ENCODE measurements around the gene SLCO3A1.
"Not testable (repeated sequence)": the region's sequence is repeated elsewhere in the genome, so short reads cannot be mapped to it uniquely, and the experiment has no call there.

Gene SLCO3A1

GRCh38 chr15:91956026-91956723 is 102.7 kb downstream of the SLCO3A1 start:
- TF ChIP-seq, protein P1, sequence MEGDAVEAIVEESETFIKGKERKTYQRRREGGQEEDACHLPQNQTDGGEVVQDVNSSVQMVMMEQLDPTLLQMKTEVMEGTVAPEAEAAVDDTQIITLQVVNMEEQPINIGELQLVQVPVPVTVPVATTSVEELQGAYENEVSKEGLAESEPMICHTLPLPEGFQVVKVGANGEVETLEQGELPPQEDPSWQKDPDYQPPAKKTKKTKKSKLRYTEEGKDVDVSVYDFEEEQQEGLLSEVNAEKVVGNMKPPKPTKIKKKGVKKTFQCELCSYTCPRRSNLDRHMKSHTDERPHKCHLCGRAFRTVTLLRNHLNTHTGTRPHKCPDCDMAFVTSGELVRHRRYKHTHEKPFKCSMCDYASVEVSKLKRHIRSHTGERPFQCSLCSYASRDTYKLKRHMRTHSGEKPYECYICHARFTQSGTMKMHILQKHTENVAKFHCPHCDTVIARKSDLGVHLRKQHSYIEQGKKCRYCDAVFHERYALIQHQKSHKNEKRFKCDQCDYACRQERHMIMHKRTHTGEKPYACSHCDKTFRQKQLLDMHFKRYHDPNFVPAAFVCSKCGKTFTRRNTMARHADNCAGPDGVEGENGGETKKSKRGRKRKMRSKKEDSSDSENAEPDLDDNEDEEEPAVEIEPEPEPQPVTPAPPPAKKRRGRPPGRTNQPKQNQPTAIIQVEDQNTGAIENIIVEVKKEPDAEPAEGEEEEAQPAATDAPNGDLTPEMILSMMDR (IDR thresholded peaks at IDR 0.05; ENCODE audit: low read depth, low read length), result no peak
- H3K4me3 ChIP-seq (ENCODE audit: low read depth, low read length), result no peak overlapping the region
- peaks cover 44% of the 10 kb centered on the region for H3K27me3 ChIP-seq (ENCODE audit: insufficient read depth, low read depth, severe bottlenecking)
- no peak overlapping the region for H3K27ac ChIP-seq
- no peak for DNase-seq
- no peaks in the 10 kb centered on the region for H3K9me3 ChIP-seq (ENCODE audit: severe bottlenecking)
- no peaks in the 10 kb centered on the region for H3K36me3 ChIP-seq

DNA sequence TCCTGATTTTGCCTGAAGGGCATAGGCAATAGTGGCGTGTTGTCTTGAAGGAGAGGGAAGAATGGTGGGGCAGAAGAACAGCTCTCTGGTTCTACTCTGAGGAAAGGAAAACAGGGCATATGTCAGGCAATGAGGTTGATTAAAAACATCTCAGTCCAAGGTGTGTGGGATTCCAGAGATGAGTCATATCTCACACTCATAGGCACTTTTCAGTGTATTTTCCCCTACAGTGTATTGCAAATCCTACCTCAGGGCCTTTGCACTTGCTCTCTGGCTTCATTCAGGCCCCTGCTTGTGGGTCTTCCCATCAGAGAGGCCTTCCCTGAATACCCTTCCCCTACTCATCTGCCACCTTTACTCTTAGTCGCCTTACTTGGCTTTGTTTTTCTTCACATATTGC is 107.8 kb downstream of the SLCO3A1 start:
- Histone ChIP-seq H3K9me3 (ENCODE audit: severe bottlenecking) (no peaks in the 10 kb centered on the region), H3K4me3 (ENCODE audit: low read depth, low read length) (no peak overlapping the region), H3K27ac (no peak overlapping the region), H3K27me3 (ENCODE audit: insufficient read depth, low read depth, severe bottlenecking) (peaks cover 26% of the 10 kb centered on the region), H3K36me3 (no peaks in the 10 kb centered on the region)
- no peak for DNase-seq
- TF ChIP-seq, protein P1 (IDR thresholded peaks at IDR 0.05; ENCODE audit: low read depth, low read length), result no peak

- H3K9me3 ChIP-seq (ENCODE audit: severe bottlenecking); H3K36me3 ChIP-seq; H3K4me3 ChIP-seq (ENCODE audit: low read depth, low read length); DNase-seq; H3K27ac ChIP-seq: not testable (repeated sequence)
- H3K27me3 ChIP-seq (ENCODE audit: insufficient read depth, low read depth, severe bottlenecking), result peaks cover 45% of the 10 kb centered on the region
These were observed 110.2 kb downstream of the SLCO3A1 start for GRCh38 chr15:91963747-91964146.

DNA sequence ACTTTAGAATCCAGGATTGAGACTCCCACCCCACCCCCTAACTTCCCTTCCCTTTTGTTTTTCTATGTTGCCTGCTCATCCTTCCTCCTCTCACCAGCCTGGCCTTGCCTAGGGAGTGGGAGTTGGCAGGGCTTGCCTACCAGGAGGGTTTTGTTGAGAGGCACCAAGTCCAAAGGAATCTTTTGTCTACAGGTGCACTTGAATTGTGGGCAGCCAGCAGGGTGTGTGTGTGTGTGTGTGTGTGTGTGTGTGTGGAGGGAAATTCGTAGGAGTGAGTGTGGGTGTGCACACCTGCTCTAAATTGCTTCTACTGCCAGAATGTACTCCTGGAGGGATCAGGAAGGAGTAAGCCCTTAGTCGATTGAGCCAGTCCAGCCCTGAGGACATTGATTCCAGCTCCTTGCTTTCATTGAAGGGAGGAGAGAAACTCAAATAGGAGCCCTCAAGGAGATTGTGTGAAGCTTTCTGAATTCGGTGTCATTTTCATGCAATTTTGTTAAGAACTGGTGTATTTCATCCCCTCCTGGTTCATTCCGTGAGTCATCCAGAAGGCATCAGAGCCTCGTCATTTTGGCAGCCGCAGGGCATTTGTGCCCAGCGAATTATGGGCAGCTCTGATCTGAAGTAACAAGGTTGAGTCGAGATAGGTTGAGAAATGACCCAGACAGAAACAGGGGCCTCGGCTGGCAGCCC is 112.1 kb downstream of the SLCO3A1 start:
- Histone ChIP-seq H3K27ac (no peak overlapping the region), H3K27me3 (ENCODE audit: insufficient read depth, low read depth, severe bottlenecking) (peaks cover 54% of the 10 kb centered on the region), H3K4me3 (ENCODE audit: low read depth, low read length) (no peak overlapping the region), H3K36me3 (no peaks in the 10 kb centered on the region), H3K9me3 (ENCODE audit: severe bottlenecking) (no peaks in the 10 kb centered on the region)
- TF ChIP-seq, protein P1 (IDR thresholded peaks at IDR 0.05; ENCODE audit: low read depth, low read length), result no peak
- DNase-seq, result no peak

DNA sequence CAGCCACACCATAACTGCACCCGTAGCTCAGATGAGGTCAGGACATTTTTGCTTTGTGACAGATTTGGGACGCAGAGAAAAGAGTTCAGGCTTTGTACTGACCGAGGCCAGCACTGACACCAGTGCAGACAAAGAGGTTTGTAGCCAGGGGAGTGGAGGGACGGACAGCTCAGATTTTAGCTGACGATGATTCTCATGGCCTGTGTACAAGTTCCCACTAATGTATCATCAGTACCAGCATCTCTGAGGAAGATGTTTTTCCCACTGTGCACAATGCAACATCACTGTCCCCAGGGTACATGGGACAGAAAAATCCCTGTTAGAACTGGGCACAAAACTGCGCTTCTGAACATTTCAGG is 112.7 kb downstream of the SLCO3A1 start:
- Histone ChIP-seq H3K4me3 (ENCODE audit: low read depth, low read length) (no peak overlapping the region), H3K27ac (no peak overlapping the region)
- no peak for DNase-seq

DNA sequence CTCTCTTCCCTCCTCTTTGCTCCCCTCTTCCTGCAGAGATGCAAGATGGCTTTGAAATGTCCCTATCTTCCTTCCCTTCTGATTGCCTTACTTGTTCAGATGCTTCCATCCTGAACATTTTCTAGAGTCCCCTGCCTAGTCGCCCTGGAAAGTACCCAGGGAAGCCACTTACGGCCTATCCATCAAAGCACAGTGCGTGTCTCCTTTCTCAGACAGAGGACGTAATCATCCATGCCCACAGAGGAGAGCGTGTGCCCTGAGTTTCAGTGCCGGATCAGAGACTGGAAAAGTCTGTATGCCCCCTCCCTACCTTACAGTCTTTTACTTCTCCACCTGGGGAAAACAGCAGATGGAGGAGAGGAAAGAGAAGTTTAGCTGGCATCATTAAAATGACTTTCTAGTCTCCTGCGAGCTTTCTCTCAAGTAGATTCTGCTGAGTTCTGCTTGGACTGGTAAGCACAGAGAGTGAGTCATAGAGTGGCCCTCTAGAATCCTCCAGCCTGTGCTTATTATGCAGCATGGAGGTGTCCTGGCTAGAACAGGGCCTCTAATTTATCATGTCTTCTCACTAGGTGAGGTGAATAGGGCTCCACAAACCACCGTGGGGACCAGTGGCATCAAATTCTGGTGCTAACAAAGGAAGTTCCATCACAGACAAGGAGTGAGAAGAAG is 114.6 kb downstream of the SLCO3A1 start:
- no peak overlapping the region for H3K4me3 ChIP-seq (ENCODE audit: low read depth, low read length)
- no peaks in the 10 kb centered on the region for H3K36me3 ChIP-seq
- no peaks in the 10 kb centered on the region for H3K9me3 ChIP-seq (ENCODE audit: severe bottlenecking)
- TF ChIP-seq, protein P1 (IDR thresholded peaks at IDR 0.05; ENCODE audit: low read depth, low read length), result no peak
- DNase-seq, result no peak
- H3K27ac ChIP-seq, result no peak overlapping the region
- H3K27me3 ChIP-seq (ENCODE audit: insufficient read depth, low read depth, severe bottlenecking), result peaks cover 71% of the 10 kb centered on the region

More for the DNA sequence above, 112.7 kb downstream of the SLCO3A1 start:
- Histone ChIP-seq H3K27me3 (ENCODE audit: insufficient read depth, low read depth, severe bottlenecking) (peaks cover 58% of the 10 kb centered on the region), H3K36me3 (no peaks in the 10 kb centered on the region), H3K9me3 (ENCODE audit: severe bottlenecking) (no peaks in the 10 kb centered on the region)
- TF ChIP-seq, protein P1 (IDR thresholded peaks at IDR 0.05; ENCODE audit: low read depth, low read length), result no peak

Measured in WERI-Rb-1 (cell line).